Panc1 (cell line): ENCODE measurements around the gene AATF. TPM values are rescaled to one million over a fixed set of nuclear protein-coding genes. Genes with fewer than 3 reads are reported as not detected.

Source experiments
- ATAC-seq: fragments of 200-7000 bp; cut with Tn5 transposase; 2 replicates; pipeline ENCODE4 v1.9.1; 2020; ENCODE audit warnings: mild to moderate bottlenecking, moderate library complexity
- BruUV-seq: library from RNA; stranded (reverse); fragments of 400-500 nt; replicated peaks from 2 replicates; lab custom pipeline; 2021; lab: Mats Ljungman, UMichigan
- CTCF ChIA-PET: fragments of 300-600 bp; sonication (Branson Sonifier 250); formaldehyde crosslinking; loops from one replicate; lab custom pipeline; 2022; ENCODE audit warnings: antibody characterized with exemption; lab: Charles Lee
- POLR2A ChIA-PET: fragments of 300-600 bp; sonication (Branson Sonifier 250); formaldehyde crosslinking; loops from one replicate; lab custom pipeline; 2022; ENCODE audit warnings: antibody characterized with exemption; lab: Charles Lee
- DNase-seq: peaks from one replicate; pipeline ENCODE4 v3.0.0-alpha.2; 2010; ENCODE audit warnings: low read depth, low spot score
- H3K27ac ChIP-seq: 2 replicates; pipeline ENCODE4 v1.5.1; 2011; ENCODE audit warnings: mild to moderate bottlenecking, low read length, inconsistent platforms
- H3K27me3 ChIP-seq: fragments of 200-500 bp; sonication (Bioruptor generic); 2 replicates; pipeline ENCODE4 v1.6.0; 2014; ENCODE audit warnings: low read length, inconsistent platforms; ENCODE audit not compliant: control insufficient read depth, insufficient read depth
- H3K36me3 ChIP-seq: fragments of 200-500 bp; sonication (Bioruptor generic); 2 replicates; pipeline ENCODE4 v1.5.1; 2014; ENCODE audit warnings: inconsistent platforms, mild to moderate bottlenecking, low read length, moderate library complexity; ENCODE audit not compliant: control insufficient read depth, insufficient read depth
- H3K4me1 ChIP-seq: 2 replicates; pipeline ENCODE4 v1.5.1; 2011; ENCODE audit warnings: inconsistent platforms, mild to moderate bottlenecking, low read length, moderate library complexity; ENCODE audit not compliant: control insufficient read depth, insufficient read depth
- H3K4me3 ChIP-seq, 2 experiments: 2 replicates each; pipeline ENCODE4 v1.5.1; 2011 to 2012; ENCODE audit warnings: low read depth in 2 of 2, low read length in 2 of 2, mild to moderate bottlenecking in 2 of 2, inconsistent platforms in 1 of 2, moderate library complexity in 1 of 2
- H3K9me3 ChIP-seq: fragments of 200-500 bp; sonication (Bioruptor generic); 2 replicates; pipeline ENCODE4 v1.5.1; 2014; ENCODE audit warnings: low read depth, mild to moderate bottlenecking, inconsistent platforms, low read length, moderate library complexity; ENCODE audit not compliant: control insufficient read depth, insufficient read depth
- POLR2AphosphoS5 ChIP-seq: IDR thresholded peaks from 2 replicates; pipeline ENCODE4 v1.6.1; 2012; ENCODE audit warnings: mild to moderate bottlenecking, low read depth, low read length, moderate library complexity
- SIN3A ChIP-seq: IDR thresholded peaks from 2 replicates; pipeline ENCODE4 v1.6.1; 2012; ENCODE audit warnings: low read depth, mild to moderate bottlenecking, low read length, moderate library complexity, borderline replicate concordance; ENCODE audit not compliant: insufficient read depth
- TCF7L2 ChIP-seq: IDR thresholded peaks from 2 replicates; pipeline ENCODE4 v1.6.1; 2011; ENCODE audit warnings: mild to moderate bottlenecking, low read depth, low read length, inconsistent platforms
- in situ Hi-C: cut with HindIII; loops from 2 replicates; pipeline ENCODE4 v1.10.0; 2016; ENCODE audit warnings: low sequenced_read_pairs, low pct_unique_long_range_greater_than_20kb
- intact Hi-C: fragments of 100-400 bp; cut with micrococcal nuclease; formaldehyde crosslinking; loops from one replicate; pipeline ENCODE4 v1.10.0; 2022; ENCODE audit not compliant: unreplicated experiment
- total RNA-seq: library from RNA; stranded (reverse); gene quantifications from one replicate; pipeline ENCODE4 v1.2.1, GENCODE V29; 2021; ENCODE audit not compliant: unreplicated experiment
- TF ChIP-seq, protein P1 (sequence below): fragments of 450-650 bp; IDR thresholded peaks from 2 replicates; pipeline ENCODE4 v1.5.1; 2017; ENCODE audit warnings: mild to moderate bottlenecking
- TF ChIP-seq, protein P2 (sequence below), 2 experiments: IDR thresholded peaks; 2 replicates each; pipeline ENCODE4 v1.6.1; 2011 to 2012; ENCODE audit warnings: low read depth in 2 of 2, control low read depth in 1 of 2, low read length in 1 of 2, mild to moderate bottlenecking in 1 of 2, moderate library complexity in 1 of 2; ENCODE audit not compliant: insufficient read depth in 1 of 2

Gene AATF
- total RNA-seq, 1 experiment from 2014 or later: 58.1 TPM

DNA sequence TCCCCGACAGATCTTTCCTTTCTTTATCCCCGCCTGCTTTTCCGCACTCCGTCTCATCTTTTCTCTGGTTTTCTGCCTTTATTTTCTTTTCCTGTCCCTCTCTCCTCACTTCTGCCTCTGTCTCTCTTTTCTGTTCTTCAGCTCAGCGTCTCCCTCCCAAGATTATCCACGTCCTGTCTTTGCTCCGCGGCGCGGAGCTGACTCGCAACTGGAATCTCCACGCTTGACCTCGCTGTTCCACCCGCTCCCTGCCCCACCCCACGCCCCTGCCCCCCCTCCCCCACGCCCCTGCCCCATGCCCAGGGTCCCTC lies 16.4 kb upstream of the AATF start:
- DNase-seq (no peak), ATAC-seq (no peak)
- no peaks in the 10 kb centered on the region for H3K9me3 ChIP-seq
- no peak overlapping the region for H3K27ac ChIP-seq
- BruUV-seq: no TSS peak
- TF ChIP-seq TCF7L2 (no peak), SIN3A (no peak), POLR2AphosphoS5 (no peak)
- TF ChIP-seq, protein P1, sequence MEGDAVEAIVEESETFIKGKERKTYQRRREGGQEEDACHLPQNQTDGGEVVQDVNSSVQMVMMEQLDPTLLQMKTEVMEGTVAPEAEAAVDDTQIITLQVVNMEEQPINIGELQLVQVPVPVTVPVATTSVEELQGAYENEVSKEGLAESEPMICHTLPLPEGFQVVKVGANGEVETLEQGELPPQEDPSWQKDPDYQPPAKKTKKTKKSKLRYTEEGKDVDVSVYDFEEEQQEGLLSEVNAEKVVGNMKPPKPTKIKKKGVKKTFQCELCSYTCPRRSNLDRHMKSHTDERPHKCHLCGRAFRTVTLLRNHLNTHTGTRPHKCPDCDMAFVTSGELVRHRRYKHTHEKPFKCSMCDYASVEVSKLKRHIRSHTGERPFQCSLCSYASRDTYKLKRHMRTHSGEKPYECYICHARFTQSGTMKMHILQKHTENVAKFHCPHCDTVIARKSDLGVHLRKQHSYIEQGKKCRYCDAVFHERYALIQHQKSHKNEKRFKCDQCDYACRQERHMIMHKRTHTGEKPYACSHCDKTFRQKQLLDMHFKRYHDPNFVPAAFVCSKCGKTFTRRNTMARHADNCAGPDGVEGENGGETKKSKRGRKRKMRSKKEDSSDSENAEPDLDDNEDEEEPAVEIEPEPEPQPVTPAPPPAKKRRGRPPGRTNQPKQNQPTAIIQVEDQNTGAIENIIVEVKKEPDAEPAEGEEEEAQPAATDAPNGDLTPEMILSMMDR: no peak
- TF ChIP-seq, protein P2, sequence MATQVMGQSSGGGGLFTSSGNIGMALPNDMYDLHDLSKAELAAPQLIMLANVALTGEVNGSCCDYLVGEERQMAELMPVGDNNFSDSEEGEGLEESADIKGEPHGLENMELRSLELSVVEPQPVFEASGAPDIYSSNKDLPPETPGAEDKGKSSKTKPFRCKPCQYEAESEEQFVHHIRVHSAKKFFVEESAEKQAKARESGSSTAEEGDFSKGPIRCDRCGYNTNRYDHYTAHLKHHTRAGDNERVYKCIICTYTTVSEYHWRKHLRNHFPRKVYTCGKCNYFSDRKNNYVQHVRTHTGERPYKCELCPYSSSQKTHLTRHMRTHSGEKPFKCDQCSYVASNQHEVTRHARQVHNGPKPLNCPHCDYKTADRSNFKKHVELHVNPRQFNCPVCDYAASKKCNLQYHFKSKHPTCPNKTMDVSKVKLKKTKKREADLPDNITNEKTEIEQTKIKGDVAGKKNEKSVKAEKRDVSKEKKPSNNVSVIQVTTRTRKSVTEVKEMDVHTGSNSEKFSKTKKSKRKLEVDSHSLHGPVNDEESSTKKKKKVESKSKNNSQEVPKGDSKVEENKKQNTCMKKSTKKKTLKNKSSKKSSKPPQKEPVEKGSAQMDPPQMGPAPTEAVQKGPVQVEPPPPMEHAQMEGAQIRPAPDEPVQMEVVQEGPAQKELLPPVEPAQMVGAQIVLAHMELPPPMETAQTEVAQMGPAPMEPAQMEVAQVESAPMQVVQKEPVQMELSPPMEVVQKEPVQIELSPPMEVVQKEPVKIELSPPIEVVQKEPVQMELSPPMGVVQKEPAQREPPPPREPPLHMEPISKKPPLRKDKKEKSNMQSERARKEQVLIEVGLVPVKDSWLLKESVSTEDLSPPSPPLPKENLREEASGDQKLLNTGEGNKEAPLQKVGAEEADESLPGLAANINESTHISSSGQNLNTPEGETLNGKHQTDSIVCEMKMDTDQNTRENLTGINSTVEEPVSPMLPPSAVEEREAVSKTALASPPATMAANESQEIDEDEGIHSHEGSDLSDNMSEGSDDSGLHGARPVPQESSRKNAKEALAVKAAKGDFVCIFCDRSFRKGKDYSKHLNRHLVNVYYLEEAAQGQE (IDR thresholded peaks at IDR 0.05; ENCODE audit: insufficient read depth in 1 of 2, low read depth in 2 of 2, low read length in 1 of 2): no peak
- peaks cover 10% of the 10 kb centered on the region; the same call in 1 of the 2 replicates for H3K4me1 ChIP-seq
- ChIA-PET POLR2A (no interaction called here), CTCF (no interaction called here)
- no peaks in the 10 kb centered on the region for H3K36me3 ChIP-seq
- no peaks in the 10 kb centered on the region for H3K27me3 ChIP-seq
- intact Hi-C loops (no loop called here), in situ Hi-C loops (no loop called here)
- no peak overlapping the region for H3K4me3 ChIP-seq

DNA sequence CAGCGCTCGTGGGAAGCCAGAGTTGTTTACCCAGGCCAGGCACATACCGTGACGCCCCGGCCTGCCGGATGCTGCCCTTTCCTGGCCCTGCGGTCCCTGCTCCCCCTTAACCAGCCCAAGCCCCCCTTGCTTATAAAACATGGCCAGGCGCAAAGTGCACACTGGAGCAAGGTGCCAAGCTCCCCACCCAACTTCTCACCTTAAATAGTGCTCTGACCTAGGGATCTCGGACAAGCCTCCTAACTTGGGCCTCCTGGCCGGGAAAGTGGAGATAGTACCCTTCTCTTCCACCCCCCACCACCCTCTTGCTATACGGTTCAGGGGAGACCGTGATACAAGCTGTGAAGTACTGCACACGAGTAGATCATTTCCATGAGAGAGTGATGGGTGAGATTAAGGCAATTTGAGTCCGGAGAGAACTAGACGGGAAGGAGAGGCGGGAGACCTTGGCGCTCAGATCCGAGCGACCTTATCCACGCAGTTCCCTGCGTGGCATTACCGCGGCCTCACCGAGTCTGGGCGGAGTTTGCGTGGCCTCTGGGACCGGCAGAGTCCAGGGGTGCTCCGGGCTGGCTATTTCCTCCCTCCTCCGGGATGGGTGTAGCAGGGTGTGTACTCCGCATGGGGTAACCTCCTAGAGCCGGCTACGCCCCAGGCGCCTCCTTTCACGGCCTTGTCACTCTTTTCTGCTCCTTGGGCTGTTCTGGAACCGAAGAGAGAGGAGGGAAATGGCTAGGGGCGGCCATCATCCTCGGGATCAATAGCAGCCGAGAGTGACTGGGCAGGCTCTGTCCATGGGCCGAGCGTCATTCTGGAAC lies 15.9 kb upstream of the AATF start:
- in situ Hi-C loops: no loop called here
- TF ChIP-seq, protein P2 (IDR thresholded peaks at IDR 0.05; ENCODE audit: insufficient read depth in 1 of 2, low read depth in 2 of 2, low read length in 1 of 2): no peak
- TF ChIP-seq POLR2AphosphoS5 (no peak), TCF7L2 (no peak)
- Histone ChIP-seq H3K4me1 (peaks cover 10% of the 10 kb centered on the region; the same call in 1 of the 2 replicates), H3K9me3 (no peaks in the 10 kb centered on the region), H3K27ac (no peak overlapping the region), H3K36me3 (no peaks in the 10 kb centered on the region), H3K27me3 (no peaks in the 10 kb centered on the region), H3K4me3 (no peak overlapping the region)
- no peak for ATAC-seq
- BruUV-seq: no TSS peak
- CTCF ChIA-PET: no interaction called here
- intact Hi-C loops: no loop called here
- DNase-seq: no peak
- POLR2A ChIA-PET: no interaction called here
